Thymus (tissue), 2 donors: Measurements from ENCODE around the gene ADAMTSL3. TPM values are rescaled to one million over a fixed set of nuclear protein-coding genes. Genes with fewer than 3 reads are reported as not detected.

Experiments used
- polyA plus RNA-seq: library from polyadenylated mRNA; stranded (reverse); fragments of 200-250 nt; gene quantifications from one replicate; pipeline ENCODE4 v1.2.3, GENCODE V29; 2013
- total RNA-seq: library from RNA; stranded (reverse); fragments of 120-200 nt; gene quantifications from one replicate; pipeline ENCODE4 v1.2.4, GENCODE V29; 2013
- donor health status: healthy.

Gene ADAMTSL3
- total and polyA plus RNA-seq, 2 donors: 0.39 to 1.3 TPM

Other genes with a start within 250 kb of the ADAMTSL3 start
- 3.3 TPM for gene SH3GL3, start 206.8 kb upstream of the ADAMTSL3 start, total RNA-seq
- 2.2 TPM for gene SH3GL3, start 206.8 kb upstream of the ADAMTSL3 start, polyA plus RNA-seq